Measurements from ENCODE around the gene DAGLB.

GRCh38 chr7:6446838-6447580 lies 745 bp downstream of the DAGLB start:
- no peak for TF ChIP-seq POLR2A (IDR thresholded peaks at IDR 0.05)
- TF ChIP-seq, protein P1, sequence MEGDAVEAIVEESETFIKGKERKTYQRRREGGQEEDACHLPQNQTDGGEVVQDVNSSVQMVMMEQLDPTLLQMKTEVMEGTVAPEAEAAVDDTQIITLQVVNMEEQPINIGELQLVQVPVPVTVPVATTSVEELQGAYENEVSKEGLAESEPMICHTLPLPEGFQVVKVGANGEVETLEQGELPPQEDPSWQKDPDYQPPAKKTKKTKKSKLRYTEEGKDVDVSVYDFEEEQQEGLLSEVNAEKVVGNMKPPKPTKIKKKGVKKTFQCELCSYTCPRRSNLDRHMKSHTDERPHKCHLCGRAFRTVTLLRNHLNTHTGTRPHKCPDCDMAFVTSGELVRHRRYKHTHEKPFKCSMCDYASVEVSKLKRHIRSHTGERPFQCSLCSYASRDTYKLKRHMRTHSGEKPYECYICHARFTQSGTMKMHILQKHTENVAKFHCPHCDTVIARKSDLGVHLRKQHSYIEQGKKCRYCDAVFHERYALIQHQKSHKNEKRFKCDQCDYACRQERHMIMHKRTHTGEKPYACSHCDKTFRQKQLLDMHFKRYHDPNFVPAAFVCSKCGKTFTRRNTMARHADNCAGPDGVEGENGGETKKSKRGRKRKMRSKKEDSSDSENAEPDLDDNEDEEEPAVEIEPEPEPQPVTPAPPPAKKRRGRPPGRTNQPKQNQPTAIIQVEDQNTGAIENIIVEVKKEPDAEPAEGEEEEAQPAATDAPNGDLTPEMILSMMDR (IDR thresholded peaks at IDR 0.05), result no peak

All from prostate gland (tissue), 2 donors.